Cardiac muscle cell (in vitro differentiated cells and primary cell): ENCODE results near the gene SYNPO. TPM values are rescaled to one million over a fixed set of nuclear protein-coding genes. Genes with fewer than 3 reads are reported as not detected.

Source experiments
- DNase-seq, 2 donors: peaks; one replicate each; pipeline versions ENCODE4 v3.0.0 to v3.0.0-alpha.2; 2010 to 2017; ENCODE audit warnings: low read depth in 1 of 2, low spot score in 1 of 2
- H3K27ac ChIP-seq: fragments of 200-600 bp; sonication (generic); 2 replicates; pipeline ENCODE4 v1.5.1; 2016
- H3K27me3 ChIP-seq: fragments of 200-600 bp; sonication (generic); 2 replicates; pipeline ENCODE4 v1.6.0; 2016; ENCODE audit warnings: control low read depth
- H3K36me3 ChIP-seq: fragments of 200-600 bp; sonication (generic); 2 replicates; pipeline ENCODE4 v1.5.1; 2016; ENCODE audit warnings: control low read depth
- H3K4me1 ChIP-seq: fragments of 200-600 bp; sonication (generic); 2 replicates; pipeline ENCODE4 v1.8.1; 2017; ENCODE audit warnings: low read depth, mild to moderate bottlenecking, mixed run types
- H3K4me3 ChIP-seq: fragments of 200-600 bp; sonication (generic); 2 replicates; pipeline ENCODE4 v1.5.1; 2016; ENCODE audit warnings: mild to moderate bottlenecking
- H3K9me3 ChIP-seq: fragments of 200-600 bp; sonication (generic); 2 replicates; pipeline ENCODE4 v1.5.1; 2017; ENCODE audit warnings: low read depth, mild to moderate bottlenecking, control low read depth
- CTCF ChIP-seq: IDR thresholded peaks from 2 replicates; pipeline ENCODE4 v1.5.1; 2012; ENCODE audit warnings: low read depth, mild to moderate bottlenecking, low read length
- polyA plus RNA-seq: library from polyadenylated mRNA; unstranded; fragments of >200 nt; fragmentation: Nextera tagmentation; extraction: Ambion mirVana; gene quantifications from 2 replicates; pipeline ENCODE4 v1.2.1, GENCODE V29; 2016
- total RNA-seq: library from RNA; depleted of rRNA; stranded (reverse); fragments of >200 nt; gene quantifications from 2 replicates; pipeline ENCODE4 v1.2.3, GENCODE V29; 2016

The SYNPO gene
- total and polyA plus RNA-seq, 2 experiments from 2014 or later = 1.1 to 2.7 TPM

- Histone ChIP-seq H3K36me3 (no peaks in the 10 kb centered on the region), H3K27ac (no peak overlapping the region), H3K9me3 (no peaks in the 10 kb centered on the region), H3K4me1 (peaks cover 30% of the 10 kb centered on the region), H3K27me3 (no peaks in the 10 kb centered on the region), H3K4me3 (no peak overlapping the region)
- no peak for DNase-seq
- TF ChIP-seq CTCF = no peak
Measured at GRCh38 chr5:150608991-150609390, 31.5 kb upstream of the SYNPO start.

GRCh38 chr5:150609843-150610584 is 30.4 kb upstream of the SYNPO start:
- Histone ChIP-seq H3K4me3 (no peak overlapping the region), H3K9me3 (no peaks in the 10 kb centered on the region), H3K4me1 (peaks cover 34% of the 10 kb centered on the region), H3K36me3 (no peaks in the 10 kb centered on the region), H3K27me3 (no peaks in the 10 kb centered on the region), H3K27ac (peak overlapping the region; percentile 73)
- no peak for TF ChIP-seq CTCF
- peak in 1 of 2 donors; percentile 64 for DNase-seq

GRCh38 chr5:150611026-150611425 is 29.4 kb upstream of the SYNPO start:
- TF ChIP-seq CTCF = no peak
- Histone ChIP-seq H3K36me3 (no peaks in the 10 kb centered on the region), H3K27me3 (no peaks in the 10 kb centered on the region), H3K4me3 (no peak overlapping the region), H3K4me1 (peaks cover 34% of the 10 kb centered on the region), H3K9me3 (no peaks in the 10 kb centered on the region), H3K27ac (no peak overlapping the region)
- no peak for DNase-seq

- H3K27ac ChIP-seq = peak overlapping the region; percentile 45
- H3K27me3 ChIP-seq = no peaks in the 10 kb centered on the region
- H3K4me1 ChIP-seq = peaks cover 34% of the 10 kb centered on the region
- H3K4me3 ChIP-seq = no peak overlapping the region
- H3K9me3 ChIP-seq = no peaks in the 10 kb centered on the region
- DNase-seq = no peak
- TF ChIP-seq CTCF = no peak
- no peaks in the 10 kb centered on the region for H3K36me3 ChIP-seq
Measured at GRCh38 chr5:150612405-150612804, 28.1 kb upstream of the SYNPO start.

- TF ChIP-seq CTCF = no peak
- no peaks in the 10 kb centered on the region for H3K36me3 ChIP-seq
- DNase-seq = peak in 1 of 2 donors; percentile 38
- H3K4me3 ChIP-seq = no peak overlapping the region
- peaks cover 34% of the 10 kb centered on the region for H3K4me1 ChIP-seq
- peak overlapping the region; percentile 45 for H3K27ac ChIP-seq
- no peaks in the 10 kb centered on the region for H3K9me3 ChIP-seq
- no peaks in the 10 kb centered on the region for H3K27me3 ChIP-seq
Measured at GRCh38 chr5:150612905-150613670, 27.4 kb upstream of the SYNPO start.
